GM23248 (cell line): ENCODE measurements around the gene GMPPA. TPM values are rescaled to one million over a fixed set of nuclear protein-coding genes. Genes with fewer than 3 reads are reported as not detected.

Experiments
- DNase-seq: peaks from one replicate; pipeline ENCODE4 v3.0.0-alpha.2; 2015
- H2AFZ ChIP-seq: fragments of 200-600 bp; sonication (generic); 2 replicates; pipeline ENCODE4 v1.6.1; 2016; ENCODE audit warnings: antibody characterized with exemption
- H3F3A ChIP-seq: fragments of 200-600 bp; sonication (generic); 2 replicates; pipeline ENCODE4 v1.6.1; 2016; ENCODE audit warnings: mild to moderate bottlenecking, antibody characterized with exemption, mixed run types; ENCODE audit not compliant: insufficient read depth
- H3K27ac ChIP-seq: fragments of 200-600 bp; sonication (generic); 2 replicates; pipeline ENCODE4 v1.5.1; 2016; ENCODE audit warnings: mild to moderate bottlenecking
- H3K27me3 ChIP-seq: fragments of 200-600 bp; sonication (generic); replicated peaks from 2 replicates; pipeline ENCODE4 v1.6.1; 2016; ENCODE audit warnings: mild to moderate bottlenecking; ENCODE audit not compliant: insufficient read depth
- H3K36me3 ChIP-seq: fragments of 200-600 bp; sonication (generic); 2 replicates; pipeline ENCODE4 v1.6.1; 2016; ENCODE audit warnings: low read depth, mild to moderate bottlenecking
- H3K4me1 ChIP-seq: fragments of 200-600 bp; sonication (generic); 2 replicates; pipeline ENCODE4 v1.6.1; 2016; ENCODE audit warnings: mild to moderate bottlenecking; ENCODE audit not compliant: insufficient read depth
- H3K4me2 ChIP-seq: fragments of 200-600 bp; sonication (generic); one replicate; pipeline ENCODE4 v1.6.1; 2016; ENCODE audit warnings: mild to moderate bottlenecking; ENCODE audit not compliant: unreplicated experiment
- H3K4me3 ChIP-seq: fragments of 200-600 bp; sonication (generic); 2 replicates; pipeline ENCODE4 v1.5.1; 2016; ENCODE audit warnings: mild to moderate bottlenecking
- H3K79me2 ChIP-seq: fragments of 200-600 bp; sonication (generic); 2 replicates; pipeline ENCODE4 v1.6.1; 2016; ENCODE audit warnings: mild to moderate bottlenecking; ENCODE audit not compliant: insufficient read depth
- H3K9ac ChIP-seq: fragments of 200-600 bp; sonication (generic); 2 replicates; pipeline ENCODE4 v1.6.1; 2016; ENCODE audit warnings: mild to moderate bottlenecking
- H3K9me2 ChIP-seq: fragments of 200-600 bp; sonication (generic); 2 replicates; pipeline ENCODE4 v1.6.1; 2016; ENCODE audit warnings: mixed run types, mild to moderate bottlenecking, moderate library complexity; ENCODE audit not compliant: insufficient read depth
- H3K9me3 ChIP-seq: fragments of 200-600 bp; sonication (generic); one replicate; pipeline ENCODE4 v1.6.1; 2017; ENCODE audit warnings: low read depth
- H4K20me1 ChIP-seq: fragments of 200-600 bp; sonication (generic); 2 replicates; pipeline ENCODE4 v1.6.0; 2016; ENCODE audit not compliant: insufficient read depth
- EZH2 ChIP-seq: fragments of 200-600 bp; sonication (generic); IDR thresholded peaks from 2 replicates; pipeline ENCODE4 v1.6.1; 2018; ENCODE audit warnings: antibody characterized with exemption, mild to moderate bottlenecking; ENCODE audit not compliant: insufficient read depth, poor library complexity, severe bottlenecking
- EZH2phosphoT487 ChIP-seq: fragments of 200-600 bp; sonication (generic); IDR thresholded peaks from 2 replicates; pipeline ENCODE4 v1.6.1; 2018; ENCODE audit warnings: antibody characterized with exemption, moderate library complexity, mild to moderate bottlenecking, low read depth; ENCODE audit not compliant: insufficient read depth
- WGBS, 2 experiments: methylation state at CpG; one replicate each; pipeline ENCODE4 v1.1.6; 2015 to 2017; ENCODE audit warnings: low lambda C conversion rate in 2 of 2, low coverage in 1 of 2; ENCODE audit errors: missing lambda C conversion rate in 2 of 2; 5-methylcytosine and 5-hydroxymethylcytosine counted together
- in situ Hi-C: fragments of 300-500 bp; cut with MboI; formaldehyde crosslinking; loops from 2 replicates; pipeline ENCODE4 v1.15.0; 2020
- polyA plus RNA-seq: library from polyadenylated mRNA; unstranded; fragments of >200 nt; fragmentation: Nextera tagmentation; extraction: Ambion mirVana; gene quantifications from 2 replicates; pipeline ENCODE4 v1.2.1, GENCODE V29; 2016
- total RNA-seq: library from RNA; depleted of rRNA; stranded (reverse); fragments of >200 nt; shearing (Covaris generic); gene quantifications from 2 replicates; pipeline ENCODE4 v1.2.3, GENCODE V29; 2014

Gene GMPPA
- total and polyA plus RNA-seq, 2 experiments from 2014 or later: 60.6 to 65.6 TPM

GRCh38 chr2:219474285-219475060 lies 24.2 kb upstream of the GMPPA start:
- H3K36me3 ChIP-seq: no peaks in the 10 kb centered on the region
- no peaks in the 10 kb centered on the region for H3F3A ChIP-seq
- H3K27ac ChIP-seq: no peak overlapping the region
- no peak for DNase-seq
- H3K9me3 ChIP-seq: no peaks in the 10 kb centered on the region
- H3K9ac ChIP-seq: no peak overlapping the region
- H3K27me3 ChIP-seq: no peaks in the 10 kb centered on the region
- H3K4me2 ChIP-seq: no peak overlapping the region
- H2AFZ ChIP-seq: no peak overlapping the region
- no peaks in the 10 kb centered on the region for H3K9me2 ChIP-seq
- H3K4me1 ChIP-seq: peaks cover 3% of the 10 kb centered on the region
- H3K4me3 ChIP-seq: no peak overlapping the region
- no peaks in the 10 kb centered on the region for H3K79me2 ChIP-seq
- TF ChIP-seq EZH2phosphoT487: no peak
- no peak for TF ChIP-seq EZH2
- 82 to 84% methylated on average over 11 of the region's 11 CpGs for WGBS, 2 experiments
- H4K20me1 ChIP-seq: no peaks in the 10 kb centered on the region
- in situ Hi-C loops: no loop called here

DNA sequence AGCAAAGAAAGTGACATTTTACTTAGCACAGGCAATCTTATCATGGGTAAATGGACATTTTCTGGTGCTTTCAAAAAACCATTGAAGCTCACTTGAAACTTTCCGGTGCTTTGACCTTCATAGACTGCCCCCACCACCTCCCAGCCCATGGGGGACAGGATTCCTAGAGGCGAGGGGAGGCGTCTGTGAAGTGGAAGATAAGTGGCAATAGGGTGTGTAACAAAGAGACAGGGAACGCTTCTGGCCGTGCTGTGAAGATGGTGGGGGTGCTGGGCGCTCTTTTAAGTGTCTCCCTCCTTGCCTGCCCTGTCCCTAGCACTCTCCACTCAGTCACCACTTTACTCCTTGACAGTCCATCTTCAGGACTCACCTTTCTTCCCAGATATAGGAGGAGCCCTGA lies 23.4 kb upstream of the GMPPA start:
- Histone ChIP-seq H3K79me2 (no peaks in the 10 kb centered on the region), H3K27me3 (no peaks in the 10 kb centered on the region), H3K4me2 (no peak overlapping the region), H4K20me1 (no peaks in the 10 kb centered on the region), H3F3A (no peaks in the 10 kb centered on the region), H3K4me1 (no peaks in the 10 kb centered on the region), H3K9me2 (no peaks in the 10 kb centered on the region), H3K36me3 (no peaks in the 10 kb centered on the region), H3K9ac (no peak overlapping the region), H3K9me3 (no peaks in the 10 kb centered on the region), H3K4me3 (no peak overlapping the region), H2AFZ (no peak overlapping the region), H3K27ac (no peak overlapping the region)
- TF ChIP-seq EZH2: no peak
- no peak for TF ChIP-seq EZH2phosphoT487
- in situ Hi-C loops: no loop called here
- 93 to 95% methylated on average over 6 of the region's 6 CpGs for WGBS, 2 experiments
- no peak for DNase-seq

DNA sequence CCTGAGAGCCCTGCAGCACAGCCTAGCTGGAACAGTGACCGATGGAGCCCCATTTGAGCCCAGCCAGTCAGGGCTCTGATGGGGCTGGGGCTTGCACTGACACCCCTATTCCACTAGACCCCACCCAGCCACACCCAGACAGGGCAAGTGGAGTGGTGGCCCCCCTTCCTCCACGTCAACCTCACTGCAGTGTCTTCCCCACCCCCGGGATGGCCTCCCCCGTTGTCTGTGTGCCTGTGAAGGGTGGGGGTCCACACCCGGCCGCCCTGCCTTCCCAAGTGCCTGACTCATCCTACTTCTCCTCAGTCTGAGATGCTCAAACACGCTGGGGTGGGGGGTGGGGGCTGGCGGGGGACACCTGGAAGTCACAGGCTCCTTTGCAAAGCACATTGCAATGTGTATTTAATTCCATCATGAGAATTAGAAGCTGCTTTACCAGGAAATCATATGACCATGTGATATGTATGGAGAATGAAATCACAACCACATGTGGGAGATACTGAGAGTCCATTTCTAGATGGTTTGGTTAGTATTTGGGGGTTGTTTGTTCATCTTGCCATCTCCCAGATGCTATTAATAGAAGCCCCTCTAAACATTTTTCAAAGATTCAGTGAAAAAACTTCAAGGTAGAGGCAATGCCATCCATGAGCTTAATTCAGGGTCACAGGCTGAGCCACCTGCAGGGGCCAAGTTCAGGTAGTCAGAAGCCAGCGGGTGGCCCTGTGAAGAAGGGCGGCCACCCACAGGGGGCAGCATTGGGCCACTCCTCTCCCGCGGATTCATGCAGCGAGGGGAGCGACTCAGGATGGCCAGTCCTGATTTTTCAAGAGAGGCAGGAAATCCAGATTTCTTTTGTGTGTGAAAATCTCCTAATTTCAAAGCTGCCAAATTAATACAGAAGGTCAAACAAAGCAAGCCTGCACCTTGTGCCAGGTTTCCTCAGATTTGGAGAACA lies 22.7 kb upstream of the GMPPA start:
- H3K9ac ChIP-seq: no peak overlapping the region
- H3K4me1 ChIP-seq: no peaks in the 10 kb centered on the region
- H2AFZ ChIP-seq: no peak overlapping the region
- no peak overlapping the region for H3K4me3 ChIP-seq
- TF ChIP-seq EZH2: no peak
- no peak for TF ChIP-seq EZH2phosphoT487
- H3K9me3 ChIP-seq: no peaks in the 10 kb centered on the region
- no peaks in the 10 kb centered on the region for H3K79me2 ChIP-seq
- H4K20me1 ChIP-seq: no peaks in the 10 kb centered on the region
- H3K9me2 ChIP-seq: no peaks in the 10 kb centered on the region
- peak; percentile 74 for DNase-seq
- in situ Hi-C loops: no loop called here
- 24 to 25% methylated on average over 14 of the region's 14 CpGs for WGBS, 2 experiments
- H3F3A ChIP-seq: no peaks in the 10 kb centered on the region
- no peak overlapping the region for H3K4me2 ChIP-seq
- H3K36me3 ChIP-seq: no peaks in the 10 kb centered on the region
- no peak overlapping the region for H3K27ac ChIP-seq
- H3K27me3 ChIP-seq: no peaks in the 10 kb centered on the region

- Histone ChIP-seq H3K9me2 (no peaks in the 10 kb centered on the region), H3K4me2 (no peak overlapping the region), H3K79me2 (no peaks in the 10 kb centered on the region), H3K4me1 (no peaks in the 10 kb centered on the region), H3K36me3 (peaks cover 3% of the 10 kb centered on the region; the same call in 1 of the 2 replicates), H3K9me3 (no peaks in the 10 kb centered on the region), H3K27me3 (no peaks in the 10 kb centered on the region), H3K4me3 (no peak overlapping the region), H2AFZ (no peak overlapping the region), H4K20me1 (no peaks in the 10 kb centered on the region), H3K27ac (no peak overlapping the region), H3F3A (no peaks in the 10 kb centered on the region), H3K9ac (no peak overlapping the region)
- in situ Hi-C loops: no loop called here
- 27 to 31% methylated on average over 5 to 16 of the region's 16 CpGs for WGBS, 2 experiments
- DNase-seq: no peak
- TF ChIP-seq EZH2 (no peak), EZH2phosphoT487 (no peak)
Measured at GRCh38 chr2:219476652-219477151, 22.0 kb upstream of the GMPPA start.
